MM.1S (cell line): ENCODE measurements around the gene SLC38A11.

Source experiments
- CTCF ChIP-seq: fragments of 300-600 bp; sonication (generic); IDR thresholded peaks from 2 replicates; pipeline ENCODE4 v1.5.1; 2016; ENCODE audit warnings: antibody characterized with exemption, low read length, mixed read lengths
- EZH2 ChIP-seq: fragments of 300-600 bp; sonication (generic); optimal IDR thresholded peaks from 2 replicates; pipeline ENCODE3; 2017; ENCODE audit warnings: low read depth, mild to moderate bottlenecking, antibody characterized with exemption, low read length, mixed read lengths

- no peak for TF ChIP-seq CTCF
- TF ChIP-seq EZH2, result no peak
These were observed 45.0 kb downstream of the SLC38A11 start for GRCh38 chr2:164910101-164910899.
